NCI-H2196 (cell line): ENCODE data around the gene KCNA10.
"Not testable (repeated sequence)": the region's sequence is repeated elsewhere in the genome, so short reads cannot be mapped to it uniquely, and the experiment has no call there.

Experiments used
- DNase-seq: peaks from one replicate; lab custom pipeline; 2025; ENCODE audit not compliant: unreplicated experiment; lab: John Stamatoyannopoulos, UW

Gene KCNA10

GRCh38 chr1:110535985-110536384 lies 17.0 kb upstream of the KCNA10 start:
- DNase-seq: peak; percentile 32

- DNase-seq: no peak
Observed at GRCh38 chr1:110533230-110533629, 14.3 kb upstream of the KCNA10 start.

GRCh38 chr1:110529011-110529410 lies 10.0 kb upstream of the KCNA10 start:
- DNase-seq: no peak

- DNase-seq: no peak
Observed at GRCh38 chr1:110526201-110526780, 7.3 kb upstream of the KCNA10 start.

GRCh38 chr1:110525249-110525595 lies 6.2 kb upstream of the KCNA10 start:
- no peak for DNase-seq

GRCh38 chr1:110524311-110525248 lies 5.6 kb upstream of the KCNA10 start:
- peak; percentile 77 for DNase-seq

- DNase-seq: no peak
Observed at GRCh38 chr1:110523011-110523410, 4.0 kb upstream of the KCNA10 start.

GRCh38 chr1:110522560-110522959 lies 3.6 kb upstream of the KCNA10 start:
- no peak for DNase-seq

GRCh38 chr1:110520827-110521226 lies 1.9 kb upstream of the KCNA10 start:
- no peak for DNase-seq

- DNase-seq: no peak
Observed at GRCh38 chr1:110515891-110516290, 3.1 kb downstream of the KCNA10 start.

GRCh38 chr1:110515041-110515440 lies 3.9 kb downstream of the KCNA10 start:
- no peak for DNase-seq

GRCh38 chr1:110513511-110513910 lies 5.5 kb downstream of the KCNA10 start:
- no peak for DNase-seq

GRCh38 chr1:110511436-110511835 lies 7.5 kb downstream of the KCNA10 start:
- no peak for DNase-seq

GRCh38 chr1:110510921-110511320 lies 8.1 kb downstream of the KCNA10 start:
- not testable (repeated sequence) for DNase-seq

GRCh38 chr1:110509655-110510054 lies 9.3 kb downstream of the KCNA10 start:
- no peak for DNase-seq

GRCh38 chr1:110508028-110508940 lies 10.7 kb downstream of the KCNA10 start:
- no peak for DNase-seq

- DNase-seq: no peak
Observed at GRCh38 chr1:110506541-110506940, 12.4 kb downstream of the KCNA10 start.

- DNase-seq: no peak
Observed at GRCh38 chr1:110505596-110505995, 13.4 kb downstream of the KCNA10 start.

- DNase-seq: no peak
Observed at GRCh38 chr1:110504226-110504625, 14.7 kb downstream of the KCNA10 start.

GRCh38 chr1:110503471-110503870 lies 15.5 kb downstream of the KCNA10 start:
- DNase-seq: no peak

GRCh38 chr1:110502402-110503151 lies 16.4 kb downstream of the KCNA10 start:
- no peak for DNase-seq
